Stomach (tissue), 9 donors: Measurements from ENCODE around the gene SECISBP2. TPM values are rescaled to one million over a fixed set of nuclear protein-coding genes. Genes with fewer than 3 reads are reported as not detected.

ENCODE experiments used
- DNase-seq, 2 donors: peaks; one replicate each; pipeline versions ENCODE4 v3.0.0 to v3.0.0-alpha.2; 2013 to 2019
- H3K27ac ChIP-seq, 5 donors: fragments of 200-600 bp in 4 of 5; sonication (generic) in 4 of 5; one replicate each; pipeline ENCODE4 v1.5.1; 2013 to 2019; ENCODE audit warnings: mild to moderate bottlenecking in 1 of 5, moderate library complexity in 1 of 5
- H3K27me3 ChIP-seq, 3 donors: fragments of 200-600 bp; sonication (generic); one replicate each; pipeline ENCODE4 v1.5.1; 2017 to 2019; ENCODE audit warnings: mixed run types in 1 of 3
- H3K36me3 ChIP-seq, 4 donors: fragments of 200-600 bp; sonication (generic); 1 replicate in 3 of 4; 2 replicates in 1 of 4; pipeline ENCODE4 v1.5.1; 2016 to 2019
- H3K4me1 ChIP-seq, 4 donors: fragments of 200-600 bp; sonication (generic); one replicate each; pipeline ENCODE4 v1.5.1; 2016 to 2019
- H3K4me3 ChIP-seq, 4 donors: fragments of 200-600 bp; sonication (generic) in 3 of 4; one replicate each; pipeline ENCODE4 v1.5.1; 2016 to 2019; ENCODE audit warnings: mild to moderate bottlenecking in 1 of 4
- H3K9me3 ChIP-seq, 4 donors: fragments of 200-600 bp; sonication (generic); one replicate each; pipeline ENCODE4 v1.5.1; 2016 to 2019
- CTCF ChIP-seq, 7 experiments: fragments of 450-650 bp in 4 of 7; fragments of 200-600 bp in 3 of 7; sonication (generic) in 3 of 7; IDR thresholded peaks; one replicate each; pipeline ENCODE4 v1.5.1; 2016 to 2019; ENCODE audit warnings: antibody characterized with exemption in 7 of 7, control low read depth in 2 of 7, mild to moderate bottlenecking in 1 of 7
- EP300 ChIP-seq: sonication (generic); formaldehyde crosslinking; IDR thresholded peaks from one replicate; pipeline ENCODE4 v1.6.1; 2017; ENCODE audit warnings: antibody characterized with exemption
- POLR2A ChIP-seq, 4 donors: fragments of 450-650 bp; IDR thresholded peaks; one replicate each; pipeline ENCODE4 v1.6.1; 2016; ENCODE audit warnings: antibody characterized with exemption in 4 of 4, control low read depth in 2 of 4, mild to moderate bottlenecking in 1 of 4, moderate library complexity in 1 of 4
- POLR2AphosphoS5 ChIP-seq, 3 donors: sonication (generic); formaldehyde crosslinking; IDR thresholded peaks; one replicate each; pipeline ENCODE4 v1.6.1; 2016; ENCODE audit warnings: antibody characterized with exemption in 3 of 3
- WGBS, 5 donors: extraction: QIAGEN DNeasy Blood & Tissue Kit in 3 of 5; methylation state at CpG; one replicate each; pipeline versions ENCODE4 v1.1.5 to v1.1.7; 2013 to 2018; 5-methylcytosine and 5-hydroxymethylcytosine counted together
- intact Hi-C: fragments of 100-400 bp; cut with DNase I; formaldehyde crosslinking; loops from one replicate; pipeline ENCODE4 v1.15.1; 2023; ENCODE audit warnings: low total_unique reads
- polyA plus RNA-seq, 3 donors: library from polyadenylated mRNA; stranded (reverse); fragments of 200-250 nt; gene quantifications; one replicate each; pipeline ENCODE4 v1.2.3, GENCODE V29; 2013
- total RNA-seq, 5 donors: library from RNA; depleted of rRNA; stranded (reverse); fragments of >200 nt; gene quantifications; one replicate each; pipeline versions ENCODE4 v1.1.0 to v1.2.3, GENCODE V29; 2014 to 2016
- donor health status: healthy with polysubstance abuse.
- donor health status: Bipolar disorder and iron deficiency.
- donor health status: healthy.

SECISBP2 gene
- total and polyA plus RNA-seq, 8 donors, result 18.1 to 136 (median 70.3) TPM

- Histone ChIP-seq H3K27me3 (no peaks in the 10 kb centered on the region), H3K4me1 (peaks cover 0 to 25% (median 5%) of the 10 kb centered on the region in 4 donors), H3K27ac (no peak overlapping the region), H3K4me3 (no peak overlapping the region), H3K36me3 (peaks cover 69 to 100% (median 100%) of the 10 kb centered on the region in 4 donors), H3K9me3 (no peaks in the 10 kb centered on the region)
- DNase-seq, result no peak
- intact Hi-C loops, result no loop called here
- TF ChIP-seq CTCF (IDR thresholded peaks at IDR 0.05) (no peak), EP300 (no peak), POLR2AphosphoS5 (IDR thresholded peaks at IDR 0.05) (no peak), POLR2A (IDR thresholded peaks at IDR 0.05) (no peak)
- WGBS, 5 donors, result 94 to 98% (median 96%) methylated on average over 6 of the region's 6 CpGs
These were observed 33.4 kb downstream of the SECISBP2 start for GRCh38 chr9:89351584-89352300.

DNA sequence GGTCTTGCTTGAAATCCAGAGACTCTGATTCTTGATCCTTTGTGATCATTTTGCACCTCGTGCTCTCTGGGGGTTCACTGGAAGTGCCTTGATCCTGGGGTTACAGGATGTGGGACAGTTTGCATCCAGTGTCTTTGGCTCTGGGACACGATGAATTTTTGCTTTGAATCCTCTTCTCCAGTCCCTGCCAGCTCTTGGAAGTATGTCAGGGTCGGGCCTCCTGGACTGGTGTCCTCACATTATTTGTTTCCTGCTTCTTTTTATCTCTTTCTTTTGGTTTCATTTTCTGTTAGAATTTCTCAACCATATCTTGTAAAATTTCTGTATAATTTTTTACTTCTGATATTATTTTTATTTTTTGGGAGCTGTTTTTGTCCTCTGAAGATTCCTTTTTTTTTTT, 34.2 kb downstream of the SECISBP2 start:
- TF ChIP-seq POLR2AphosphoS5 (IDR thresholded peaks at IDR 0.05) (no peak), EP300 (no peak), CTCF (IDR thresholded peaks at IDR 0.05) (no peak), POLR2A (IDR thresholded peaks at IDR 0.05) (no peak)
- no peaks in the 10 kb centered on the region for H3K27me3 ChIP-seq
- WGBS, 5 donors, result 47 to 65% (median 58%) methylated on average over 3 of the region's 3 CpGs
- no peak for DNase-seq
- intact Hi-C loops, result no loop called here
- peaks cover 70 to 100% (median 100%) of the 10 kb centered on the region in 4 donors for H3K36me3 ChIP-seq
- peaks cover 0 to 25% (median 5%) of the 10 kb centered on the region in 4 donors for H3K4me1 ChIP-seq
- peak overlapping the region in 1 of 5 donors; percentile 0 for H3K27ac ChIP-seq
- H3K9me3 ChIP-seq, result no peaks in the 10 kb centered on the region
- no peak overlapping the region for H3K4me3 ChIP-seq

GRCh38 chr9:89352874-89353649, 34.8 kb downstream of the SECISBP2 start:
- Histone ChIP-seq H3K9me3 (no peaks in the 10 kb centered on the region), H3K36me3 (peaks cover 71 to 100% (median 100%) of the 10 kb centered on the region in 4 donors), H3K4me3 (no peak overlapping the region), H3K27me3 (no peaks in the 10 kb centered on the region), H3K27ac (peak overlapping the region in 1 of 5 donors; percentile 0), H3K4me1 (peaks cover 0 to 25% (median 5%) of the 10 kb centered on the region in 4 donors)
- DNase-seq, result no peak
- WGBS, 5 donors, result 88 to 95% (median 90%) methylated on average over 6 to 8 of the region's 8 CpGs
- TF ChIP-seq POLR2AphosphoS5 (IDR thresholded peaks at IDR 0.05) (no peak), CTCF (IDR thresholded peaks at IDR 0.05) (no peak), POLR2A (IDR thresholded peaks at IDR 0.05) (no peak), EP300 (no peak)
- intact Hi-C loops, result no loop called here

DNA sequence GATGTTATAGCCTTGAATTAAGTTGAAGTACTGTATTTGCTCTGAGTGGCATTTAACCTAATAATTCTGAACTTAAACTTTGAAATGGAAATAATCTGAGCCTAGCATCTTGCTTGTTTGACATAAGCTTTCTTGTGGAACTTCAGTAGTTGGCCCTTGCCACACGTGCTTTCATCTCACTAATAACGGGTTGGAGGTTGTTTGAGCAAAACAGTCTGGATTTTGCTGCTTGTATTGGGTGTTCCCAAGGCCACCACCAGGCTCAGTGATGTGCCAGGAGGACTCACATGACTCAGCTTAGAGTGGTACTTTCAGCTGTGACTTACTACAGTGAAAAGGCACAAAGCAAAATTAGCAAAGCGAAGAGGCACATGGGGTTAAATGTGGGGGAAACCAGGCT, 35.7 kb downstream of the SECISBP2 start:
- 51 to 74% (median 62%) methylated on average over 3 of the region's 3 CpGs for WGBS, 5 donors
- DNase-seq, result no peak
- Histone ChIP-seq H3K27me3 (no peaks in the 10 kb centered on the region), H3K27ac (no peak overlapping the region), H3K4me1 (peaks cover 0 to 25% (median 5%) of the 10 kb centered on the region in 4 donors), H3K36me3 (peaks cover 72 to 100% (median 100%) of the 10 kb centered on the region in 4 donors), H3K4me3 (no peak overlapping the region), H3K9me3 (no peaks in the 10 kb centered on the region)
- intact Hi-C loops, result no loop called here
- TF ChIP-seq EP300, result no peak
- TF ChIP-seq POLR2A (IDR thresholded peaks at IDR 0.05), result no peak
- TF ChIP-seq POLR2AphosphoS5 (IDR thresholded peaks at IDR 0.05), result no peak
- TF ChIP-seq CTCF (IDR thresholded peaks at IDR 0.05), result no peak
